Sigmoid colon (tissue), 7 donors: ENCODE data around the gene ARMH3. TPM values are rescaled to one million over a fixed set of nuclear protein-coding genes. Genes with fewer than 3 reads are reported as not detected.
A peak's percentile ranks its signal among the peaks of the same experiment; 100 is the strongest.

ENCODE experiments used
- DNase-seq: peaks from one replicate; pipeline ENCODE4 v3.0.0-alpha.2; 2019
- H3K27ac ChIP-seq, 4 donors: fragments of 200-600 bp; sonication (generic); one replicate each; pipeline ENCODE4 v1.5.1; 2016 to 2019; ENCODE audit warnings: mild to moderate bottlenecking in 1 of 4
- H3K27me3 ChIP-seq, 3 donors: fragments of 200-600 bp; sonication (generic); one replicate each; pipeline ENCODE4 v1.5.1; 2019; ENCODE audit warnings: mild to moderate bottlenecking in 1 of 3
- H3K36me3 ChIP-seq, 4 donors: fragments of 200-600 bp; sonication (generic); one replicate each; pipeline ENCODE4 v1.5.1; 2016 to 2019
- H3K4me1 ChIP-seq, 4 donors: fragments of 200-600 bp; sonication (generic); one replicate each; pipeline ENCODE4 v1.5.1; 2017 to 2019
- H3K4me3 ChIP-seq, 4 donors: fragments of 200-600 bp; sonication (generic); one replicate each; pipeline ENCODE4 v1.5.1; 2017 to 2019; ENCODE audit warnings: mild to moderate bottlenecking in 2 of 4, moderate library complexity in 1 of 4
- H3K9me3 ChIP-seq, 4 donors: fragments of 200-600 bp in 3 of 4; sonication (generic) in 3 of 4; one replicate each; pipeline versions ENCODE4 v1.5.1 to v1.6.1; 2013 to 2019
- CTCF ChIP-seq, 4 experiments: fragments of 450-650 bp in 3 of 4; fragments of 200-600 bp in 1 of 4; IDR thresholded peaks; one replicate each; pipeline ENCODE4 v1.5.1; 2016 to 2019; ENCODE audit warnings: antibody characterized with exemption in 4 of 4, mild to moderate bottlenecking in 3 of 4, moderate library complexity in 2 of 4
- EP300 ChIP-seq, 4 donors: sonication (generic); formaldehyde crosslinking; IDR thresholded peaks; one replicate each; pipeline ENCODE4 v1.6.1; 2017; ENCODE audit warnings: antibody characterized with exemption in 4 of 4
- POLR2A ChIP-seq, 2 donors: fragments of 450-650 bp; IDR thresholded peaks; one replicate each; pipeline ENCODE4 v1.6.1; 2016; ENCODE audit warnings: antibody characterized with exemption in 2 of 2, mild to moderate bottlenecking in 2 of 2, moderate library complexity in 2 of 2
- POLR2AphosphoS5 ChIP-seq, 4 donors: sonication (generic); formaldehyde crosslinking; IDR thresholded peaks; one replicate each; pipeline ENCODE4 v1.6.1; 2017; ENCODE audit warnings: antibody characterized with exemption in 4 of 4
- WGBS, 2 donors: extraction: QIAGEN DNeasy Blood & Tissue Kit; methylation state at CpG; one replicate each; pipeline ENCODE4 v1.1.7; 2013; 5-methylcytosine and 5-hydroxymethylcytosine counted together
- intact Hi-C: fragments of 100-400 bp; cut with DNase I; formaldehyde crosslinking; loops from one replicate; pipeline ENCODE4 v1.15.1; 2023
- polyA plus RNA-seq, 3 donors: library from polyadenylated mRNA; stranded (reverse); fragments of 200-250 nt; gene quantifications; one replicate each; pipeline ENCODE4 v1.2.3, GENCODE V29; 2013
- total RNA-seq, 4 donors: library from RNA; depleted of rRNA; stranded (reverse); fragments of >200 nt; gene quantifications; one replicate each; pipeline ENCODE4 v1.1.0, GENCODE V29; 2016
- donor health status: healthy with polysubstance abuse.
- donor health status: Bipolar disorder and iron deficiency.
- donor health status: healthy.

Gene ARMH3
- total and polyA plus RNA-seq, 7 donors, result 17.4 to 23.2 (median 19.1) TPM

GRCh38 chr10:102017295-102017694, 38.7 kb downstream of the ARMH3 start:
- Histone ChIP-seq H3K27me3 (no peaks in the 10 kb centered on the region), H3K27ac (no peak overlapping the region), H3K36me3 (peaks cover 0 to 77% (median 18%) of the 10 kb centered on the region in 4 donors), H3K4me3 (no peak overlapping the region), H3K4me1 (no peaks in the 10 kb centered on the region), H3K9me3 (no peaks in the 10 kb centered on the region)
- intact Hi-C loops, result no loop called here
- DNase-seq, result no peak
- TF ChIP-seq POLR2A (IDR thresholded peaks at IDR 0.05), result no peak
- TF ChIP-seq CTCF (IDR thresholded peaks at IDR 0.05), result no peak
- no peak for TF ChIP-seq POLR2AphosphoS5 (IDR thresholded peaks at IDR 0.05)
- TF ChIP-seq EP300 (IDR thresholded peaks at IDR 0.05), result no peak
- 90 to 93% methylated on average over 2 of the region's 2 CpGs for whole genome bisulfite sequencing, 2 donors

- Histone ChIP-seq H3K4me3 (no peak overlapping the region), H3K27me3 (no peaks in the 10 kb centered on the region), H3K9me3 (no peaks in the 10 kb centered on the region), H3K36me3 (peaks cover 0 to 77% (median 13%) of the 10 kb centered on the region in 4 donors), H3K27ac (no peak overlapping the region), H3K4me1 (no peaks in the 10 kb centered on the region)
- TF ChIP-seq EP300 (IDR thresholded peaks at IDR 0.05), result no peak
- no peak for TF ChIP-seq POLR2A (IDR thresholded peaks at IDR 0.05)
- TF ChIP-seq POLR2AphosphoS5 (IDR thresholded peaks at IDR 0.05), result no peak
- no peak for TF ChIP-seq CTCF (IDR thresholded peaks at IDR 0.05)
- DNase-seq, result no peak
- intact Hi-C loops, result no loop called here
These were observed 39.6 kb downstream of the ARMH3 start for GRCh38 chr10:102016416-102016815.

- no peak for DNase-seq
- intact Hi-C loops, result loop anchor here (1.0 to 5.0 kb wide), 3 partner anchors 124 to 231 kb away; partner anchors contain the start of gene KCNIP2
- H3K9me3 ChIP-seq, result no peaks in the 10 kb centered on the region
- no peaks in the 10 kb centered on the region for H3K27me3 ChIP-seq
- no peak overlapping the region for H3K4me3 ChIP-seq
- no peak for TF ChIP-seq POLR2AphosphoS5 (IDR thresholded peaks at IDR 0.05)
- TF ChIP-seq CTCF (IDR thresholded peaks at IDR 0.05), result no peak
- no peak for TF ChIP-seq EP300 (IDR thresholded peaks at IDR 0.05)
- no peak for TF ChIP-seq POLR2A (IDR thresholded peaks at IDR 0.05)
- WGBS, 2 donors, result 88 to 91% methylated on average over 4 of the region's 4 CpGs
- H3K4me1 ChIP-seq, result peaks cover 0 to 6% (median 0%) of the 10 kb centered on the region in 4 donors
- H3K27ac ChIP-seq, result no peak overlapping the region
- H3K36me3 ChIP-seq, result peaks cover 0 to 62% (median 8%) of the 10 kb centered on the region in 4 donors
These were observed 45.0 kb downstream of the ARMH3 start for GRCh38 chr10:102010961-102011360.

- no peaks in the 10 kb centered on the region for H3K27me3 ChIP-seq
- H3K27ac ChIP-seq, result no peak overlapping the region
- H3K4me3 ChIP-seq, result no peak overlapping the region
- peaks cover 0 to 68% (median 11%) of the 10 kb centered on the region in 4 donors for H3K36me3 ChIP-seq
- WGBS, 2 donors, result 95 to 98% methylated on average over 1 of the region's 1 CpG
- H3K4me1 ChIP-seq, result peaks cover 0 to 6% (median 0%) of the 10 kb centered on the region in 4 donors
- peak; percentile 65 for DNase-seq
- TF ChIP-seq CTCF (IDR thresholded peaks at IDR 0.05) (peak; percentile 70 to 88 (median 82)), POLR2A (IDR thresholded peaks at IDR 0.05) (no peak), EP300 (IDR thresholded peaks at IDR 0.05) (no peak), POLR2AphosphoS5 (IDR thresholded peaks at IDR 0.05) (no peak)
- intact Hi-C loops, result loop anchor here (1.0 to 5.0 kb wide), 3 partner anchors 123 to 230 kb away; partner anchors contain the start of gene KCNIP2
- H3K9me3 ChIP-seq, result no peaks in the 10 kb centered on the region
These were observed 46.1 kb downstream of the ARMH3 start for GRCh38 chr10:102009801-102010425.
